ENCODE results near the gene FITM1. TPM values are rescaled to one million over a fixed set of nuclear protein-coding genes. Genes with fewer than 3 reads are reported as not detected.

Gene FITM1
- total and polyA plus RNA-seq, 4 experiments from 2014 or later = 0.69 to 4.2 (median 2.0) TPM

GRCh38 chr14:24160850-24161804 is 30.7 kb downstream of the FITM1 start, which contains the start of gene IRF9:
Gene IRF9 (plus strand): TSS chr14:24161265. CDS start chr14:24162145, 880 bp downstream.
- Mint-ChIP-seq H3K27ac (peak within 1 kb of the TSS; percentile 97 to 100 (median 99)), H3K9me3 (no peaks in the 10 kb centered on the region), H3K4me3 (peak within 1 kb of the TSS; percentile 96 to 100 (median 99)), H3K27me3 (no peaks in the 10 kb centered on the region), H3K36me3 (peaks cover 54 to 80% of the 10 kb centered on the region in 2 donors), H3K4me1 (peaks cover 29 to 60% (median 48%) of the 10 kb centered on the region in 4 donors)
- H3K4me1 ChIP-seq (ENCODE audit: insufficient read depth, low read length) = peaks cover 50% of the 10 kb centered on the region
- peak; percentile 94 to 97 (median 95) for DNase-seq
- intact Hi-C loops (cut with micrococcal nuclease) = loop anchor here (1.0 to 2.0 kb wide), 13 partner anchors 10 to 146 kb away; partner anchors contain the start of genes CHMP4A, DCAF11, EMC9 and IPO4
- CTCF ChIA-PET (ENCODE audit: partially characterized antibody) = interaction anchor here (0.7 to 6.9 kb wide), 43 partner anchors 8 to 270 kb away, joined by 3 to 110 read pairs (median 4); partner anchors contain the start of genes CHMP4A, CIDEB, DCAF11 and DHRS1
- H3K36me3 ChIP-seq (ENCODE audit: insufficient read depth, low read length) = peaks cover 66% of the 10 kb centered on the region
- POLR2A ChIA-PET (ENCODE audit: partially characterized antibody) = interaction anchor here (0.8 to 9.5 kb wide), 29 partner anchors 9 to 270 kb away, joined by 3 to 162 read pairs (median 14); partner anchors contain the start of genes CBLN3, CHMP4A, DCAF11 and DHRS1
- H3K9me3 ChIP-seq (ENCODE audit: control insufficient read depth in 1 of 2, low read length in 2 of 2) = no peaks in the 10 kb centered on the region
- no peaks in the 10 kb centered on the region for H3K27me3 ChIP-seq (ENCODE audit: insufficient read depth, low read length)
- peak within 1 kb of the TSS; percentile 90 for H3K27ac ChIP-seq (ENCODE audit: low read depth, low read length)
- peak within 1 kb of the TSS; percentile 73 to 97 for H3K4me3 ChIP-seq (ENCODE audit: low read length in 2 of 2)

GRCh38 chr14:24162093-24162492 is 31.6 kb downstream of the FITM1 start:
- H3K4me3 ChIP-seq (ENCODE audit: low read length in 2 of 2) = peak overlapping the region; percentile 73 to 97
- intact Hi-C loops (cut with micrococcal nuclease) = no loop called here
- H3K4me3 Mint-ChIP-seq = peak overlapping the region; percentile 96 to 100 (median 99)
- H3K36me3 ChIP-seq (ENCODE audit: insufficient read depth, low read length) = peaks cover 64% of the 10 kb centered on the region
- H3K27me3 ChIP-seq (ENCODE audit: insufficient read depth, low read length) = no peaks in the 10 kb centered on the region
- ChIA-PET CTCF (ENCODE audit: partially characterized antibody) (interaction anchor here (0.9 to 6.9 kb wide), 22 partner anchors 10 to 146 kb away, joined by 3 to 110 read pairs (median 6); partner anchors contain the start of genes CIDEB, DCAF11, MDP1 and NRL), POLR2A (ENCODE audit: partially characterized antibody) (interaction anchor here (0.9 to 9.5 kb wide), 22 partner anchors 8 to 268 kb away, joined by 3 to 162 read pairs (median 18); partner anchors contain the start of genes CHMP4A, DCAF11, EMC9 and IPO4)
- peaks cover 29 to 62% (median 49%) of the 10 kb centered on the region in 4 donors for H3K4me1 Mint-ChIP-seq
- no peaks in the 10 kb centered on the region for H3K9me3 Mint-ChIP-seq
- H3K27ac ChIP-seq (ENCODE audit: low read depth, low read length) = peak overlapping the region; percentile 90
- no peaks in the 10 kb centered on the region for H3K27me3 Mint-ChIP-seq
- H3K27ac Mint-ChIP-seq = peak overlapping the region; percentile 97 to 100 (median 99)
- no peak for DNase-seq
- no peaks in the 10 kb centered on the region for H3K9me3 ChIP-seq (ENCODE audit: control insufficient read depth in 1 of 2, low read length in 2 of 2)
- peaks cover 50% of the 10 kb centered on the region for H3K4me1 ChIP-seq (ENCODE audit: insufficient read depth, low read length)
- H3K36me3 Mint-ChIP-seq = peaks cover 56 to 83% of the 10 kb centered on the region in 2 donors

DNA sequence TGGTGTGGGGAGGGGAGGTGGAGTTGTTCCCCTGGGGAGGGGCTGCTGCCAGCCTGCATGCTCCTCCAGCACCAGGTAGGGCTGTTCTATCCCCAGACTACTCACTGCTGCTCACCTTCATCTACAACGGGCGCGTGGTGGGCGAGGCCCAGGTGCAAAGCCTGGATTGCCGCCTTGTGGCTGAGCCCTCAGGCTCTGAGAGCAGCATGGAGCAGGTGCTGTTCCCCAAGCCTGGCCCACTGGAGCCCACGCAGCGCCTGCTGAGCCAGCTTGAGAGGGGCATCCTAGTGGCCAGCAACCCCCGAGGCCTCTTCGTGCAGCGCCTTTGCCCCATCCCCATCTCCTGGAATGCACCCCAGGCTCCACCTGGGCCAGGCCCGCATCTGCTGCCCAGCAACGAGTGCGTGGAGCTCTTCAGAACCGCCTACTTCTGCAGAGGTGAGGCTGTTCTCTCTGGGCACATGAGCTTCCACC is 34.1 kb downstream of the FITM1 start:
- peaks cover 58% of the 10 kb centered on the region for H3K36me3 ChIP-seq (ENCODE audit: insufficient read depth, low read length)
- Mint-ChIP-seq H3K4me3 (peak overlapping the region in 3 of 8 donors; percentile 51 to 73 (median 65)), H3K36me3 (peaks cover 61 to 81% of the 10 kb centered on the region in 2 donors), H3K9me3 (no peaks in the 10 kb centered on the region), H3K27me3 (no peaks in the 10 kb centered on the region), H3K27ac (peak overlapping the region in 4 of 7 donors; percentile 42 to 97 (median 72)), H3K4me1 (peaks cover 39 to 74% (median 57%) of the 10 kb centered on the region in 4 donors)
- no peak for DNase-seq
- no peak overlapping the region for H3K4me3 ChIP-seq (ENCODE audit: low read length in 2 of 2)
- H3K4me1 ChIP-seq (ENCODE audit: insufficient read depth, low read length) = peaks cover 53% of the 10 kb centered on the region
- ChIA-PET CTCF (ENCODE audit: partially characterized antibody) (interaction anchor here (1.0 to 1.7 kb wide), 3 partner anchors 9 to 56 kb away, joined by 4 to 5 read pairs (median 4); no protein-coding TSS in a partner anchor), POLR2A (ENCODE audit: partially characterized antibody) (interaction anchor here (1.2 to 6.8 kb wide), 7 partner anchors 10 to 50 kb away, joined by 3 to 75 read pairs (median 5); partner anchors contain the start of genes DCAF11, IPO4, NRL and PSME2)
- H3K9me3 ChIP-seq (ENCODE audit: control insufficient read depth in 1 of 2, low read length in 2 of 2) = no peaks in the 10 kb centered on the region
- H3K27me3 ChIP-seq (ENCODE audit: insufficient read depth, low read length) = no peaks in the 10 kb centered on the region
- intact Hi-C loops (cut with micrococcal nuclease) = no loop called here
- H3K27ac ChIP-seq (ENCODE audit: low read depth, low read length) = no peak overlapping the region

DNA sequence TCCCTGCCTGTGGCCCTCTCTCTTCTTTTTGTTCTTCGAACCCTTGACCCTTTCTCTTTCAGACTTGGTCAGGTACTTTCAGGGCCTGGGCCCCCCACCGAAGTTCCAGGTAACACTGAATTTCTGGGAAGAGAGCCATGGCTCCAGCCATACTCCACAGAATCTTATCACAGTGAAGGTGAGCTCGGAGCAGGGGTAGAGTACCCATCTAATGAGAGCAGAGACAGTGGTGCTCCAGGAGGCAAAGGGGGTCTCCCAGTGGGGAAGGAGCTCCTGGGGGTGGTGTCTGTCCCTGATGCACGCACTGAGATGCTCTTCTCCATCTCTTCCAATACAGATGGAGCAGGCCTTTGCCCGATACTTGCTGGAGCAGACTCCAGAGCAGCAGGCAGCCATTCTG is 35.3 kb downstream of the FITM1 start:
- Mint-ChIP-seq H3K27me3 (no peaks in the 10 kb centered on the region), H3K27ac (peak overlapping the region in 3 of 7 donors; percentile 4 to 97 (median 51)), H3K36me3 (peaks cover 58 to 76% of the 10 kb centered on the region in 2 donors), H3K4me1 (peaks cover 37 to 70% (median 53%) of the 10 kb centered on the region in 4 donors), H3K9me3 (no peaks in the 10 kb centered on the region), H3K4me3 (no peak overlapping the region)
- Histone ChIP-seq H3K4me3 (ENCODE audit: low read length in 2 of 2) (no peak overlapping the region), H3K36me3 (ENCODE audit: insufficient read depth, low read length) (peaks cover 50% of the 10 kb centered on the region), H3K27me3 (ENCODE audit: insufficient read depth, low read length) (no peaks in the 10 kb centered on the region), H3K4me1 (ENCODE audit: insufficient read depth, low read length) (peaks cover 51% of the 10 kb centered on the region), H3K27ac (ENCODE audit: low read depth, low read length) (no peak overlapping the region), H3K9me3 (ENCODE audit: control insufficient read depth in 1 of 2, low read length in 2 of 2) (no peaks in the 10 kb centered on the region)
- intact Hi-C loops (cut with micrococcal nuclease) = no loop called here
- ChIA-PET CTCF (ENCODE audit: partially characterized antibody) (interaction anchor here (1.0 to 1.7 kb wide), 3 partner anchors 10 to 57 kb away, joined by 4 to 5 read pairs (median 4); no protein-coding TSS in a partner anchor), POLR2A (ENCODE audit: partially characterized antibody) (interaction anchor here (0.6 to 6.8 kb wide), 4 partner anchors 21 to 51 kb away, joined by 3 to 75 read pairs (median 4); partner anchors contain the start of genes IPO4 and TSSK4)
- DNase-seq = no peak

GRCh38 chr14:24167469-24168114 is 37.1 kb downstream of the FITM1 start:
- ChIA-PET POLR2A (ENCODE audit: partially characterized antibody) (interaction anchor here (1.1 kb wide), 1 partner anchor 11 kb away, joined by 3 read pairs; no protein-coding TSS in a partner anchor), CTCF (ENCODE audit: partially characterized antibody) (no interaction called here)
- peaks cover 48 to 64% of the 10 kb centered on the region in 2 donors for H3K36me3 Mint-ChIP-seq
- no peaks in the 10 kb centered on the region for H3K27me3 Mint-ChIP-seq
- H3K4me1 Mint-ChIP-seq = peaks cover 30 to 68% (median 48%) of the 10 kb centered on the region in 4 donors
- H3K27ac Mint-ChIP-seq = peak overlapping the region in 3 of 7 donors; percentile 24 to 50 (median 38)
- H3K9me3 ChIP-seq (ENCODE audit: control insufficient read depth in 1 of 2, low read length in 2 of 2) = no peaks in the 10 kb centered on the region
- peaks cover 52% of the 10 kb centered on the region for H3K4me1 ChIP-seq (ENCODE audit: insufficient read depth, low read length)
- no peaks in the 10 kb centered on the region for H3K27me3 ChIP-seq (ENCODE audit: insufficient read depth, low read length)
- H3K9me3 Mint-ChIP-seq = no peaks in the 10 kb centered on the region
- no peak overlapping the region for H3K4me3 Mint-ChIP-seq
- peaks cover 50% of the 10 kb centered on the region for H3K36me3 ChIP-seq (ENCODE audit: insufficient read depth, low read length)
- intact Hi-C loops (cut with micrococcal nuclease) = no loop called here
- no peak overlapping the region for H3K4me3 ChIP-seq (ENCODE audit: low read length in 2 of 2)
- no peak for DNase-seq
- H3K27ac ChIP-seq (ENCODE audit: low read depth, low read length) = no peak overlapping the region

All from CD4-positive, alpha-beta memory T cell (primary cell).